22Rv1 (cell line): ENCODE data around the gene ZSCAN9.

Experiments
- H3K27ac ChIP-seq: fragments of 450-650 bp; 2 replicates; pipeline ENCODE4 v1.5.1; 2017
- CTCF ChIP-seq: fragments of 450-650 bp; IDR thresholded peaks from 2 replicates; pipeline ENCODE4 v1.5.1; 2017; ENCODE audit warnings: mild to moderate bottlenecking
- ZFX ChIP-seq: fragments of 450-650 bp; IDR thresholded peaks from 2 replicates; pipeline ENCODE4 v1.6.1; 2017; ENCODE audit warnings: antibody characterized with exemption, borderline replicate concordance

The ZSCAN9 gene

GRCh38 chr6:28206527-28206926 is 18.5 kb upstream of the ZSCAN9 start:
- TF ChIP-seq ZFX: no peak
- no peak for TF ChIP-seq CTCF
- H3K27ac ChIP-seq: no peak overlapping the region

GRCh38 chr6:28206928-28207509 is 18.1 kb upstream of the ZSCAN9 start:
- no peak overlapping the region for H3K27ac ChIP-seq
- no peak for TF ChIP-seq CTCF
- TF ChIP-seq ZFX: no peak

- no peak for TF ChIP-seq ZFX
- TF ChIP-seq CTCF: no peak
- no peak overlapping the region for H3K27ac ChIP-seq
These were observed 17.5 kb upstream of the ZSCAN9 start for GRCh38 chr6:28207510-28208110.

- H3K27ac ChIP-seq: no peak overlapping the region
- TF ChIP-seq CTCF (no peak), ZFX (no peak)
These were observed 16.9 kb upstream of the ZSCAN9 start for GRCh38 chr6:28208111-28208659.

- TF ChIP-seq ZFX: no peak
- TF ChIP-seq CTCF: no peak
- no peak overlapping the region for H3K27ac ChIP-seq
These were observed 15.1 kb upstream of the ZSCAN9 start for GRCh38 chr6:28209753-28210535.

- TF ChIP-seq ZFX: no peak
- TF ChIP-seq CTCF: no peak
- H3K27ac ChIP-seq: peak overlapping the region; percentile 76
These were observed 13.1 kb upstream of the ZSCAN9 start for GRCh38 chr6:28211840-28212509.
